OCI-LY1 (cell line): ENCODE measurements around the gene LMF1.

ENCODE experiments used
- H2AFZ ChIP-seq: fragments of 200-600 bp; sonication (generic), shearing (Covaris generic); 2 replicates; pipeline ENCODE4 v1.6.0; 2014; ENCODE audit warnings: antibody characterized with exemption, mild to moderate bottlenecking, low read length
- H3F3A ChIP-seq: fragments of 200-600 bp; sonication (generic), shearing (Covaris generic); 2 replicates; pipeline ENCODE4 v1.6.0; 2014; ENCODE audit warnings: mild to moderate bottlenecking, antibody characterized with exemption, low read length, moderate library complexity; ENCODE audit not compliant: insufficient read depth
- H3K27ac ChIP-seq: fragments of 200-600 bp; sonication (generic); 2 replicates; pipeline ENCODE4 v1.5.1; 2014; ENCODE audit warnings: low read length, mixed run types, mild to moderate bottlenecking, low read depth; ENCODE audit not compliant: poor library complexity, severe bottlenecking
- H3K27me3 ChIP-seq: fragments of 200-600 bp; sonication (generic); 2 replicates; pipeline ENCODE4 v1.6.0; 2014; ENCODE audit warnings: antibody characterized with exemption, mild to moderate bottlenecking, low read length, moderate library complexity; ENCODE audit not compliant: insufficient read depth
- H3K36me3 ChIP-seq: fragments of 200-600 bp; sonication (generic); 2 replicates; pipeline ENCODE4 v1.6.1; 2014; ENCODE audit warnings: mild to moderate bottlenecking, antibody characterized with exemption, low read length, moderate library complexity, mixed read lengths; ENCODE audit not compliant: insufficient read depth
- H3K4me1 ChIP-seq: fragments of 200-600 bp; sonication (generic); 2 replicates; pipeline ENCODE4 v1.5.1; 2014; ENCODE audit warnings: mild to moderate bottlenecking, low read length, moderate library complexity; ENCODE audit not compliant: insufficient read depth, severe bottlenecking
- H3K4me2 ChIP-seq: fragments of 200-600 bp; sonication (generic), shearing (Covaris generic); 2 replicates; pipeline ENCODE4 v1.6.1; 2014; ENCODE audit warnings: low read length
- H3K4me3 ChIP-seq: fragments of 200-600 bp; sonication (generic); 2 replicates; pipeline ENCODE4 v1.5.1; 2014; ENCODE audit warnings: low read length, low read depth, mild to moderate bottlenecking, mixed read lengths; ENCODE audit not compliant: poor library complexity, severe bottlenecking
- H3K79me2 ChIP-seq: fragments of 200-600 bp; shearing (Covaris generic); 2 replicates; pipeline ENCODE4 v1.6.1; 2016; ENCODE audit warnings: mixed run types, low read length, mixed read lengths; ENCODE audit not compliant: insufficient read depth
- H3K9ac ChIP-seq: fragments of 200-600 bp; sonication (generic), shearing (Covaris generic); 2 replicates; pipeline ENCODE4 v1.6.1; 2014; ENCODE audit warnings: mild to moderate bottlenecking, low read length, mixed read lengths
- H3K9me2 ChIP-seq: fragments of 200-600 bp; sonication (generic), shearing (Covaris generic); 2 replicates; pipeline ENCODE4 v1.6.1; 2014; ENCODE audit warnings: low read depth, mild to moderate bottlenecking, low read length, mixed read lengths
- H3K9me3 ChIP-seq: fragments of 200-600 bp; shearing (Covaris generic); 2 replicates; pipeline ENCODE4 v1.6.1; 2014; ENCODE audit warnings: low read length, mixed read lengths
- H4K20me1 ChIP-seq: fragments of 200-600 bp; sonication (generic), shearing (Covaris generic); 2 replicates; pipeline ENCODE4 v1.6.0; 2016; ENCODE audit warnings: mild to moderate bottlenecking, low read length; ENCODE audit not compliant: insufficient read depth
- EZH2 ChIP-seq: fragments of 200-600 bp; sonication (generic), shearing (Covaris generic); IDR thresholded peaks from 2 replicates; pipeline ENCODE4 v1.8.0; 2017; ENCODE audit warnings: borderline replicate concordance, mixed run types, mild to moderate bottlenecking, antibody characterized with exemption, low read length, moderate library complexity, mixed read lengths
- TF ChIP-seq, protein P1 (sequence below): fragments of 200-600 bp; sonication (generic), shearing (Covaris generic); IDR thresholded peaks from 2 replicates; pipeline ENCODE4 v1.5.1; 2017; ENCODE audit warnings: mild to moderate bottlenecking, antibody characterized with exemption, low read length, moderate library complexity, mixed read lengths

The LMF1 gene

DNA sequence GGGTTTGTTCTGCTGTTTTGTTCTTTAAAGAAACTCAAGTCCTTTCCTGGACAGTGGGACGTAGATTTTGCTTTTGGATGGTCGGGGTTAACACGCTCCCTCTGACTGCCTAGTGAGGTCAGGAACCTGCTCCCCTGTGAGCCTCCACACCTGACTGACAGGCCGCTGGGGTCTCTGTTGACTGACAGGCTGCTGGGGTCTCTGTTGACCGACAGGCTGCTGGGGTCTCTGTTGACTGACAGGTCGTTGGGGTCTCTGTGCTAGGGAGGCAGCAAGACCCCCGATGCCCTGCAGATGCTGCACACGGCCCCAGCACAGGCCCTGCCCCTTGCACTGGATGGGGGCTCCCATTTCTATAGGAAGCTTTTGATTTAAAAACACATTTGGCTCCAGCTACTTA lies 33.5 kb downstream of the LMF1 start:
- TF ChIP-seq EZH2, result no peak
- TF ChIP-seq, protein P1, sequence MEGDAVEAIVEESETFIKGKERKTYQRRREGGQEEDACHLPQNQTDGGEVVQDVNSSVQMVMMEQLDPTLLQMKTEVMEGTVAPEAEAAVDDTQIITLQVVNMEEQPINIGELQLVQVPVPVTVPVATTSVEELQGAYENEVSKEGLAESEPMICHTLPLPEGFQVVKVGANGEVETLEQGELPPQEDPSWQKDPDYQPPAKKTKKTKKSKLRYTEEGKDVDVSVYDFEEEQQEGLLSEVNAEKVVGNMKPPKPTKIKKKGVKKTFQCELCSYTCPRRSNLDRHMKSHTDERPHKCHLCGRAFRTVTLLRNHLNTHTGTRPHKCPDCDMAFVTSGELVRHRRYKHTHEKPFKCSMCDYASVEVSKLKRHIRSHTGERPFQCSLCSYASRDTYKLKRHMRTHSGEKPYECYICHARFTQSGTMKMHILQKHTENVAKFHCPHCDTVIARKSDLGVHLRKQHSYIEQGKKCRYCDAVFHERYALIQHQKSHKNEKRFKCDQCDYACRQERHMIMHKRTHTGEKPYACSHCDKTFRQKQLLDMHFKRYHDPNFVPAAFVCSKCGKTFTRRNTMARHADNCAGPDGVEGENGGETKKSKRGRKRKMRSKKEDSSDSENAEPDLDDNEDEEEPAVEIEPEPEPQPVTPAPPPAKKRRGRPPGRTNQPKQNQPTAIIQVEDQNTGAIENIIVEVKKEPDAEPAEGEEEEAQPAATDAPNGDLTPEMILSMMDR, result no peak
- H3K4me2 ChIP-seq, result no peak overlapping the region
- H3K4me3 ChIP-seq, result no peak overlapping the region
- no peaks in the 10 kb centered on the region for H3K79me2 ChIP-seq
- no peak overlapping the region for H3K27ac ChIP-seq
- H3K36me3 ChIP-seq, result no peaks in the 10 kb centered on the region
- H3K27me3 ChIP-seq, result no peaks in the 10 kb centered on the region
- H2AFZ ChIP-seq, result no peak overlapping the region
- peaks cover 10% of the 10 kb centered on the region; the same call in 1 of the 2 replicates for H3K9me3 ChIP-seq
- H3K9me2 ChIP-seq, result no peaks in the 10 kb centered on the region
- H4K20me1 ChIP-seq, result no peaks in the 10 kb centered on the region
- no peak overlapping the region for H3K9ac ChIP-seq
- no peaks in the 10 kb centered on the region for H3F3A ChIP-seq
- no peaks in the 10 kb centered on the region for H3K4me1 ChIP-seq

DNA sequence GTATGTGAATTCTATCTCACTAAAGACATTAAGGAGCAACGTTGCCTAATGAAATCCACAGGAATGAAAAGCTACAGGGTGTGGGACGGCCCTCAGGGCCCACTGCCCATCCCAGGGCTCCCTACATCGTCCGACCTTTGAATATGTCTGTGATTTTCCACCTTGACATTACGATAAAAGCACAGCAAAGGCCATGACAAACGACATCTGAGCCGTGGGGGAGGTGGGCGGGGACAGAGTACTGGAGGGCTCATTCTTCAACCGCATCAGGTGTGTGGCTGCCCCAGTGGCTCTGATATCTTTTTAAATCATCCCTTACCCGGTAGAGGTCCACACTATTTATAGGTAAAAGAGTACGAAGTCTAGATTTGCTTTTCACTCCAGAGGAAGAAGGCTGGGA lies 35.1 kb downstream of the LMF1 start:
- H3K4me2 ChIP-seq, result no peak overlapping the region
- H2AFZ ChIP-seq, result no peak overlapping the region
- H3K4me1 ChIP-seq, result no peaks in the 10 kb centered on the region
- no peaks in the 10 kb centered on the region for H4K20me1 ChIP-seq
- H3K9ac ChIP-seq, result no peak overlapping the region
- TF ChIP-seq, protein P1, result no peak
- TF ChIP-seq EZH2, result no peak
- H3K36me3 ChIP-seq, result no peaks in the 10 kb centered on the region
- no peaks in the 10 kb centered on the region for H3K9me3 ChIP-seq
- no peak overlapping the region for H3K27ac ChIP-seq
- no peaks in the 10 kb centered on the region for H3K9me2 ChIP-seq
- H3K4me3 ChIP-seq, result no peak overlapping the region
- no peaks in the 10 kb centered on the region for H3F3A ChIP-seq
- no peaks in the 10 kb centered on the region for H3K79me2 ChIP-seq
- H3K27me3 ChIP-seq, result no peaks in the 10 kb centered on the region

DNA sequence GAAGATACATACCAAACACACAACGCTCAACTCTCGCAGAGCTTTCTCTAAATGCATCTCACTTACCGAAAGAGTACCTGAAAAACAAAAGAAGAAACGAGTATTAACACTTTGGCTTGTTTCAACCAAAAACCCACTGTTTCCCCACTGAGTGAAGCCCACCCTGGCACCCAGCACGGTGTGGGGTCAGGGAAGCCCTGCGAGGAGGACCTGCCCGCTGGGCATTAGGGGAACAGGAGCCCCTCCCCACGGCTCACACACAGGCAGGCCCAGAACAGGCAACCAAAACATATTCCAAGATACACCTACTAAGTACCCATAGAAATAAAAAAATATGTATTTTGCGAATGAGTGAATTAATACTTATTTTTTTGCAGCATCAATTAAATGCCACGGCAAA lies 36.6 kb downstream of the LMF1 start:
- Histone ChIP-seq H3K27me3 (no peaks in the 10 kb centered on the region), H3K36me3 (no peaks in the 10 kb centered on the region), H3K27ac (no peak overlapping the region), H3K4me3 (no peak overlapping the region), H3K4me2 (no peak overlapping the region), H3K9ac (no peak overlapping the region), H3F3A (no peaks in the 10 kb centered on the region), H3K4me1 (no peaks in the 10 kb centered on the region), H2AFZ (no peak overlapping the region), H3K9me2 (no peaks in the 10 kb centered on the region), H4K20me1 (no peaks in the 10 kb centered on the region), H3K9me3 (no peaks in the 10 kb centered on the region), H3K79me2 (no peaks in the 10 kb centered on the region)
- no peak for TF ChIP-seq EZH2
- TF ChIP-seq, protein P1, result no peak
